Lung (tissue), 12 donors: ENCODE results near the gene SH3RF2. TPM values are rescaled to one million over a fixed set of nuclear protein-coding genes. Genes with fewer than 3 reads are reported as not detected.

ENCODE experiments used
- ATAC-seq: fragments of 200-7000 bp; cut with Tn5 transposase; one replicate; pipeline ENCODE4 v1.9.1; 2020; ENCODE audit warnings: moderate number of reproducible peaks; ENCODE audit not compliant: insufficient read depth, low FRiP score
- DNase-seq, 3 donors: peaks; one replicate each; pipeline ENCODE4 v3.0.0-alpha.2; 2013 to 2017
- H3K27ac ChIP-seq, 2 donors: one replicate each; pipeline ENCODE4 v1.5.1; 2013; ENCODE audit warnings: mild to moderate bottlenecking in 2 of 2, moderate library complexity in 2 of 2, control low read depth in 1 of 2, inconsistent platforms in 1 of 2, low read depth in 1 of 2, low read length in 1 of 2
- H3K27me3 ChIP-seq, 3 donors: one replicate each; pipeline ENCODE4 v1.5.1; 2013; ENCODE audit warnings: low read length in 2 of 3; ENCODE audit not compliant: control insufficient read depth in 3 of 3, insufficient read depth in 3 of 3
- H3K36me3 ChIP-seq, 4 donors: one replicate each; pipeline ENCODE4 v1.5.1; 2013; ENCODE audit warnings: low read length in 4 of 4, mild to moderate bottlenecking in 1 of 4, moderate library complexity in 1 of 4; ENCODE audit not compliant: control insufficient read depth in 4 of 4, insufficient read depth in 4 of 4
- H3K4me1 ChIP-seq, 5 donors: one replicate each; pipeline ENCODE4 v1.5.1; 2013; ENCODE audit warnings: low read length in 5 of 5, mild to moderate bottlenecking in 2 of 5, moderate library complexity in 1 of 5; ENCODE audit not compliant: control insufficient read depth in 5 of 5, insufficient read depth in 5 of 5
- H3K4me3 ChIP-seq: one replicate; pipeline ENCODE4 v1.5.1; 2013; ENCODE audit warnings: mild to moderate bottlenecking, control low read depth, moderate library complexity
- H3K9ac ChIP-seq, 2 donors: one replicate each; pipeline ENCODE4 v1.5.1; 2013; ENCODE audit warnings: low read length in 2 of 2, control low read depth in 1 of 2; ENCODE audit not compliant: insufficient read depth in 1 of 2
- H3K9me3 ChIP-seq, 4 donors: one replicate each; pipeline ENCODE4 v1.5.1; 2013; ENCODE audit warnings: low read length in 3 of 4, mild to moderate bottlenecking in 1 of 4, moderate library complexity in 1 of 4; ENCODE audit not compliant: control insufficient read depth in 4 of 4, insufficient read depth in 3 of 4
- CTCF ChIP-seq: IDR thresholded peaks from 2 replicates; pipeline ENCODE4 v1.5.1; 2012; ENCODE audit warnings: mild to moderate bottlenecking; ENCODE audit errors: control extremely low read depth, extremely low read depth
- WGBS, 2 donors: extraction: QIAGEN DNeasy Blood & Tissue Kit; methylation state at CpG; one replicate each; pipeline ENCODE4 v1.1.7; 2013; 5-methylcytosine and 5-hydroxymethylcytosine counted together
- polyA plus RNA-seq, 2 donors: library from polyadenylated mRNA; stranded (reverse); fragments of 200-250 nt; gene quantifications; one replicate each; pipeline ENCODE4 v1.2.1, GENCODE V29; 2013
- total RNA-seq, 2 donors: library from RNA; depleted of rRNA in 1 of 2; stranded (reverse); fragments of >200 nt in 1 of 2; gene quantifications; one replicate each; pipeline ENCODE4 v1.2.1, GENCODE V29; 2014 to 2021
- donor health status: control.
- donor health status: control.
- donor health status: Bipolar disorder and iron deficiency.
- donor health status: healthy.
- donor health status: DM: yes; HTN: yes; CAD: no.

SH3RF2 gene
- total and polyA plus RNA-seq, 4 donors = 1.3 to 14.3 (median 5.0) TPM

- 81 to 91% methylated on average over 5 of the region's 5 CpGs for WGBS, 2 donors
- Histone ChIP-seq H3K9ac (no peak overlapping the region), H3K27ac (no peak overlapping the region), H3K36me3 (no peaks in the 10 kb centered on the region), H3K4me1 (no peaks in the 10 kb centered on the region), H3K27me3 (peaks cover 0 to 16% (median 0%) of the 10 kb centered on the region in 3 donors), H3K4me3 (no peak overlapping the region), H3K9me3 (no peaks in the 10 kb centered on the region)
- DNase-seq = no peak
- TF ChIP-seq CTCF = no peak
- no peak for ATAC-seq
These were observed 113.7 kb downstream of the SH3RF2 start for GRCh38 chr5:146050086-146050485.

- TF ChIP-seq CTCF = no peak
- peaks cover 0 to 19% (median 0%) of the 10 kb centered on the region in 3 donors for H3K27me3 ChIP-seq
- no peaks in the 10 kb centered on the region for H3K4me1 ChIP-seq
- H3K27ac ChIP-seq = no peak overlapping the region
- H3K4me3 ChIP-seq = no peak overlapping the region
- DNase-seq (no peak), ATAC-seq (no peak)
- no peaks in the 10 kb centered on the region for H3K9me3 ChIP-seq
- H3K36me3 ChIP-seq = no peaks in the 10 kb centered on the region
- WGBS, 2 donors = 59 to 72% methylated on average over 3 of the region's 3 CpGs
- no peak overlapping the region for H3K9ac ChIP-seq
These were observed 115.3 kb downstream of the SH3RF2 start for GRCh38 chr5:146051678-146052077.

GRCh38 chr5:146052780-146053179, 116.4 kb downstream of the SH3RF2 start:
- TF ChIP-seq CTCF = no peak
- ATAC-seq = no peak
- H3K36me3 ChIP-seq = no peaks in the 10 kb centered on the region

DNA sequence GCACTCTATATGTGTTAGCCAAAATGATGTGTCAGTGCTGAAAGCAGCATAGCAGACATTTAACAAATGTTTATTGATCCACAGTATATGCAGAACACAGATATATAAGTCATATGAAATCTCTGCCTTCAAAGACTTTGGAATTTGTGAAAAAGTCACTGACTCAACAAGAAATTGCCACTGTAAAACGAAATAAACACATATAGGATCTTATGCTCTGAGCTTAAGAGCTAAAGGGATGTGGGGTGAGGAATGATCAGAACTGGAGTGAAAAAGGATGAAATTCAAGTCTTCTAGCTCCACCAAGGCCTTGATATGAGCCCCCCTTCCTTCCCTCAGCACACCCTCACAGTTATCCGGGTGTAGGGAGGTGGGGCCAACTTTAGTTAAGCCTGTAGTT, 119.1 kb downstream of the SH3RF2 start:
- Histone ChIP-seq H3K4me3 (no peak overlapping the region), H3K4me1 (peaks cover 0 to 5% (median 0%) of the 10 kb centered on the region in 5 donors), H3K9me3 (no peaks in the 10 kb centered on the region), H3K9ac (no peak overlapping the region), H3K27me3 (peaks cover 0 to 26% (median 4%) of the 10 kb centered on the region in 3 donors), H3K27ac (no peak overlapping the region), H3K36me3 (no peaks in the 10 kb centered on the region)
- DNase-seq (no peak), ATAC-seq (no peak)
- WGBS, 2 donors = 80 to 85% methylated on average over 2 of the region's 2 CpGs
- TF ChIP-seq CTCF = no peak

More at GRCh38 chr5:146052780-146053179, 116.4 kb downstream of the SH3RF2 start:
- Histone ChIP-seq H3K27me3 (peaks cover 0 to 22% (median 0%) of the 10 kb centered on the region in 3 donors), H3K4me1 (no peaks in the 10 kb centered on the region), H3K4me3 (no peak overlapping the region), H3K9me3 (no peaks in the 10 kb centered on the region), H3K9ac (no peak overlapping the region), H3K27ac (no peak overlapping the region)
- DNase-seq = no peak
